ENCODE data around the gene LRRC63.

DNA sequence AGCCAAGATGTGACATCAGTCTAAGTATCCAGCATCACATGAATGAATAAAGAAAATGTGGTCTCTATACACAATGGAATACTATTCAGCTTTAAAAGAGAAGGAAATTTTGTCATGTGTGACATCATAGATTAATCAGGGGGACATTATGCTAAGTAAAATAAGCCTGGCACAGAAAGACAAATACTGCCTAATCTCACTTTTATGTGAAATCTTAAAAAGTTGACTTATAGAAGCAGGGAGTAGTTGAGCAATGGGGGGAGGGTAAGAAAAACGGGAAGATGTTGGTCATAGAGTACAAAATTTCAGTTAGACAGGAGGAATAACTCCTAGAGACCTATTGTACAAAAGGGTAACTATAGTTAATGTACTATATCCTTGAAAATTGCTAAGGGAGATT, 19.3 kb upstream of the LRRC63 start:
- TF ChIP-seq, protein P1, sequence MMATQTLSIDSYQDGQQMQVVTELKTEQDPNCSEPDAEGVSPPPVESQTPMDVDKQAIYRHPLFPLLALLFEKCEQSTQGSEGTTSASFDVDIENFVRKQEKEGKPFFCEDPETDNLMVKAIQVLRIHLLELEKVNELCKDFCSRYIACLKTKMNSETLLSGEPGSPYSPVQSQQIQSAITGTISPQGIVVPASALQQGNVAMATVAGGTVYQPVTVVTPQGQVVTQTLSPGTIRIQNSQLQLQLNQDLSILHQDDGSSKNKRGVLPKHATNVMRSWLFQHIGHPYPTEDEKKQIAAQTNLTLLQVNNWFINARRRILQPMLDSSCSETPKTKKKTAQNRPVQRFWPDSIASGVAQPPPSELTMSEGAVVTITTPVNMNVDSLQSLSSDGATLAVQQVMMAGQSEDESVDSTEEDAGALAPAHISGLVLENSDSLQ (IDR thresholded peaks at IDR 0.05), result no peak
- TF ChIP-seq FOXM1 (IDR thresholded peaks at IDR 0.05; ENCODE audit: borderline replicate concordance) (no peak), TARDBP (IDR thresholded peaks at IDR 0.05) (no peak), BHLHE40 (IDR thresholded peaks at IDR 0.05; ENCODE audit: borderline replicate concordance) (no peak), SP1 (IDR thresholded peaks at IDR 0.05) (no peak), FOXK2 (IDR thresholded peaks at IDR 0.05) (no peak), LEF1 (IDR thresholded peaks at IDR 0.05; ENCODE audit: borderline replicate concordance) (no peak), HDGF (IDR thresholded peaks at IDR 0.05; ENCODE audit: borderline replicate concordance) (no peak)
